ELF-1 (cell line): ENCODE data around the gene TESK2.
"Not testable (repeated sequence)": the region's sequence is repeated elsewhere in the genome, so short reads cannot be mapped to it uniquely, and the experiment has no call there.

ENCODE experiments used
- DNase-seq: peaks from one replicate; pipeline ENCODE4 v3.0.0-alpha.2; 2016; ENCODE audit warnings: low read depth, low spot score

The TESK2 gene

DNA sequence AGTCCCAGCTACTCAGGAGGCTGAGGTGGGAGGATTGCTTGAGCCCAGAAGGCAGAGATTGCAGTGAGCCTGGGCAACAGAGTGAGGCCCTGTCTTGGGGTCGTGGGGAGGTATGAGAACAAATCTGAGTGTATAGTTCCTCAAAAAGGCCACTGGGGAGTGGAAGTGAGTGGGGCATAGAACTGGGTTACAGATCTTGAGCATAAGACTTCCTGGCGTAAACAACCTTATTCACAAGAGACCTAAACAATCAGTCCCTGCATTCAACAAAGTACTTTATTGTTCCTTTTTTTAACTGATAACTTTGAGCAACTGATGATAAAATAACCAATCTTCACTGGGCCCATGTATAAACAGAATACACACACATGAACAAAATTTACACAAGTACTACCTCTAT, 78.1 kb downstream of the TESK2 start:
- DNase-seq: no peak

DNA sequence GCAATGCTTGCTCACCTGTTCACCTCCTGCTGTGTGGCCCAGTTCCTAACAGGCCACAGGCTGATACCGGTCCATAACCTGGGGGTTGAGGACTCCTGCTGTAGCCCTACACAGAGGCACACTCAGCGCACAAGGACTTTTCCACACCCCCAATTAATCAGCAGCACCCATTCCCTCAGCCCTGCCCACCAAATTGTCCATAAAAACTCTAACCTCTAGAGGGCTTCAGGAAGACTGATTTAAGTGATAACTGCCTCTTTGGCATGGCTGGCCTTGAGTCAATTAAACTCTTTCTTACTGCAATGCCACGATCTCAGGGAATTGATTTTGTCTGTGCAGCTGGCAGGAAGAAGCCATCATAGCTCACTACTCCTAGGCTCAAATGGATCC, 79.5 kb downstream of the TESK2 start:
- DNase-seq: no peak

DNA sequence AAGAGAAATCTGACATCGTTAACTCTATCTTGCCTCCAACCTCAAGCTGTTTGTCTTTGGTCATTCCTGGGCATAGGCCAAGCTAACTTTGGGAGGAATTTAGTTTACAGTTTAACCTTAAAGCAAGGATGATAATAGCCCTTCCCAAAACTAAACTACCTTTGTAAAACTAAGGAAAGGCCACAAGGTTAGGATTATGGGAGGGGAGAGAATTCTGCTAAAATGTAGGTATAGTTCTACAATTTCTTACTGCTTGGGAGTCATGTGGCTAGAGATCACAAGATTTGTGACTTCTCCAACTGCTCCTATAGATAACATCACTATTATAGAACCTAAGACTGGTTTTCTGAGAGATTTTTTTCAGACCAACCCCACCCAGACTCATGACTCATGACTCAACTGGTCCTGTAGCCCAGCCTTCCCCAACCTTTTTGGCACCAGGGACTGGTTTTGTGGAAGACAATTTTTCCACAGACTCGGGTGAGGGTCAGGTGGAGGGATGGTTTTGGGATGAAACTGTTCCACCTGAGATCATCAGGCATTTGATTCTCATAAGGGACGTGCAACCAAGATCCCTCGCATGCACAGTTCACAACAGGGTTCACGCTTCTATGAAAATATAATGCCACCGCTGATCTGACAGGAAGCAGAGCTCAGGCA, 80.0 kb downstream of the TESK2 start:
- no peak for DNase-seq

DNA sequence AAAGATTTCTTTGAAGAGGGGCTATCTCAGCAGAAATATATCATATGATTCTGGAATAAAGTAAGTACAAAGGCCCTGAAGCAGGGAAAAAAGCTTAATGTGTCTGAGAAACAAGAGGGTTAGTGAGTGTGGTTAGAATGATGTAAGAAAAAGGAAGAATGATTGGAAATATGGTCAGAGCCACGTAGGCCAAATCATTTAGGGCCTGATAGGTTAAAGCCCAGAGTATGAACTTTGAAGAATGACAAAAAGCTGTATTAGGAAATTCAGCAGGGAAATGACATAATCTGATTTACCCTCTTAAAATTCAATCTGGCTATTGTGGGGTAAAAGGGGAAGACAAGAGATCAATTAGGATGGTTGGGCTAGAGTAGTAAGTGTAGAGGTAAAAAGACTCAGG, 81.7 kb downstream of the TESK2 start:
- no peak for DNase-seq

DNA sequence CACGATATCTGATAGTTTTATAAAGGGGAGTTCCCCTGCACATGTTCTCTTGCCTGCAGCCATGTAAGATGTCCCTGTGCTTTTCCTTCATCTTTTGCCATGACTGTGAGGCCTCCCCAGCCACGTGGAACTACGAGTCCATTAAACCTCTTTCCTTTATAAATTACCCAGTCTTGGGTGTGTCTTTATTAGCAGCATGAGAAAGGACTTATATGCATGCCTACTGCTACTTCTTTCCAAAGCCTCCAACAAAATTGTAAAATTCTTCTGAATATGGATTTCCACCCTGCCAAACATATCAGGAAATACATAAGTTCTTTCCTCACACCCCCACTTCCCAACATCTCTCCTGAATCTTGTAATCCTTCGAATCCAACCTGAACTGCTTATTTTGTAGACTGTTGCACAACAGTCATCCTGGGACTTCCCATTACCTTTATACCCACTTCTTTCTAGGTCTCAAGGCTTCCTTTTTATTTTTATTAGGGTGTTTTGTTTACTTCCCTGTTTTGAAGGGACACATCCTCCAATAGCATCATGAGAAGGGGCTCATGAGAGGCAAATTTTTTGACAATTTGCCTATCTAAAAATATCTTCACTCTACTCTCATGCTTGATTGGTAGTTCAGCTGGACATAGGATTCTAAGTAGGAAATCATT, 83.2 kb downstream of the TESK2 start:
- no peak for DNase-seq

DNA sequence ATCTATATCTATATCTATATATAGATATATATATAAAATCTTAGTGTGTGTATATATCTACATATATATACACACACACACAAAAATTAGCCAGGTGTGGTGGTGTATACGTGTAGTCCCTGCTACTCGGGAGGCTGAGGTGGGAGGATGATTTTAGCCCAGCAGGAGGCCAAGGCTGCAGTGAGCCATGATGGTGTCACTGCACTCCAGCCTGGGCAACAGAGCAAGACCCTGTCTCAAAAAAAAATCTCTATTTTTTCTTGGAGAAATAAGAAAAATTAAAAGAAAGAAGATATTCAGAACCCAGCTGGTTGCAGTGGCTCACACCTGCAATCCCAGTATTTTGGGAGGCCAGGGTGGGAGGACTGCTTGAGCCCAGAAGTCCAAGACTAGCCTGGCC, 85.3 kb downstream of the TESK2 start:
- no peak for DNase-seq

DNA sequence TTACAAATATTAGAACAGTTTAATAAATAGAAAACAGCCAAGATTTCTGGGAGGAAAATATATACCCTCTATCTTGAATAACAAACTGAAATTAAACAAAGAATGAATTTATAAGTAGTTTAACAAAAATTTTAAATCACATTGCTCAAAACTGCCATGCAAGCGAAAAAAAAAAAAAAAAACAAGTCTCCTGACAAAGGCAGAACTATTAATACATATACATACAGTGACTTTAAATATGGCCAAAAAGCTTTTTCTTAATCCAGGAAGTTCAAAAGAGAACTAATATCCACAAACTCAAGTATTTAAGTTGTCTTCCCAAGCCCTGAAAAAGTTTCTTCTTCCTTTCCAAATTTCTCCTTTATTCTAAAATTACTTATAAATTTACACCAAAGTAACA, 87.2 kb downstream of the TESK2 start:
- no peak for DNase-seq

DNA sequence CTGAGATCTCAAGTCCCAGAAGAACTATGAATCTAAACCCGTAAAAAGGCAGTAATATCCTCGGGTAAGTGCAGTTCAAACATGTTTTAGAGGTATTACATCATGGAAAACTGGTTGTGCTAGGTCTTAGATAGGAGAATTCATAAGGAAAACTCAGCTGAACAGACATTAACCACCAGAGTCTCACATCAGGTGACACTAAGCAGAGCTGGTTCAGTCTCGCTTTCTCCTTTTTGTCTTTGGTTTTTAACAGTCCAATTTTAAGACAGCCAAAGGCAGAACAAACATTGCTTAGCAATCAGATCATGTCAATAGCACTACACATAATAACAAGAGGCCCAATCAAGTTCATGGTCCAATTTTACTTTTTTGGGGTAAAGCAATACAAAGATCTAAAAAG, 87.7 kb downstream of the TESK2 start:
- DNase-seq: no peak

DNA sequence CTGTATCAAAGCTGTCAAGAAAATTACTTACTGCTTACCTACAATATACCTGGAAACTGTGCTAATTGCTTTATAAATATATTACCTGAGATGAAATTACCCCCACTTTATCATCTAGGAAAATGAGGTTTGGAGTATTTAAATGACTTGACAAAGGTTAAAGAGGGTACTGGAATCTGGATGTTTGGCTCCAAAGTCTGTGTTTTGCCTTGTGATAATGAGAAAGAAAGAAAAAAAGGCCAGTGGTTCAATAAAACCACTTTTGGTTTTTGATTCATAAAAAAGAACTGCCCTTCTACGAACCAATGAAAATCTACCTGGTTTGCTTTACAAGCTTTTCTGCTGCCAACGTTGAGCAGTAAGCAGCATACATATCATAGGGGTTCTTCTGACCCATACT, 89.4 kb downstream of the TESK2 start:
- no peak for DNase-seq

DNA sequence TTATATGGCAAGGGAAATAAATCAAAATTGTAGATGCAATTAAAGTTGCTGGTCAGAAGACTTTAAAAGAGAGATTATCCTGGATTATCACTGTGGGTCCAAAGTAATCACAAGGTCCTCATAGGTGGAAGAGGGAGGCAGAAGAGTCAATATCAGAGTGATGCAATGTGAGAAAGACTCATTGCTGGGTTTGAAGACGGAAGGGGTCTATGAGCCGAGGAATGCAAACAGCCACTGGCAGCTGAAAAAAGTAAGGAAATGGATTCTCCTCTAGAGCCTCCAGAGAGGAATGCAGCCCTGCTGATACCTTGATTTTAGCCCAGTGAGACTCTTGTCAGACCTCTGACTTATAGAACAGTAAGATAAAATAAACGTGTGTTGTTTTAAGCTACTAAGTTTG, 90.9 kb downstream of the TESK2 start:
- DNase-seq: peak; percentile 39

DNA sequence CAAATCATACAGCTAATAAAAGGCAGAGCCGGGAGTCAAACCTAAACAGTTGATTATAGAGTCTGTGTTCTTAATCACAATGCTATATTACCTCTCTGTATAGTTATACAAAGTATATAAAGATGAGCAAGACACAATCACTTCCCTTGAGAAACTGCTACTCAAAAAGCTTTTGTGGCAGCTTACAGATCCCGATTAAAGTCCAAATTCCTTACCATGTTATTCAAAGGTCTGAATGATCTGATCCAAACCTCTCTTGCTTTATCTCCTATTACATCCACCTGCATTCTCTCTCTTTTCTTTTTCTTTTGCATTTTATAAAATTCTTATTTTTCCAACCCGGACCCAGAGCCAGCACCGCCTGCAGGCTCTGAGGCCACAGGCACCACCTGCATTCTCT, 93.7 kb downstream of the TESK2 start:
- DNase-seq: no peak

DNA sequence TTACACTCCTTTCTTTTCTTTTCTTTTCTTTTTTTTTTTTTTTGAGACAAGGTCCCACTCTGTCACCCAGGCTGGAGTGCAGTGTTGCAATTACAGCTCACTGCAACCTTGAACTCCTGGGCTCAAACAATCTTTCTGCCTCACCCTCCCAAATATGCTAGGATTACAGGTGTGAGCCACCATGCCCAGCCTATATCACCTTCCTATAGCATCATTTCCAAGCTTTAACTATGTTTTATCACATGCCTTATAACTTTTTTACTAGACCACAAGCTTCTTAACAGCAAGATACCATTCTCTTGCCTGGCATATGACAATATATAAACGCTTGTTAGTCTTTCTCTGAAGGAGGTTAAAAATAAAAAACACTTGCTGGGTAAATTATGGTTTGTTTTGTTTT, 95.4 kb downstream of the TESK2 start:
- no peak for DNase-seq

DNA sequence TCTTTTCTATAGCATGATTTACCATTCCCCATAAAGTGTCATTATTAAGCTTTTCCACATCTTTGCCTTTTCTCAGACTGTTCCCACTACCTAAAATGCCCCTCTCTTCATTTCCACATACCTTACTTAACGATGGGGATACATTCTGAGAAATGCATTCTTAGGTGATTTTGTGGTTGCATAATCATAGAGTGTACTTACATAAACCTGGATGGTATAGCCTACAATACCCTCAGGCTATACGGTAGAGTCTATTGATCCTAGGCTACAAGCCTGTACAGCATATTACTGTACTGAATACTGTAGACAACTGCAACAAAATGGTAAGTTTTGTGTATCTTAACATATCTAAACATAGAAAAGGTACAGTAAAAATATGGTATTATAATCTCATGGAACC, 95.9 kb downstream of the TESK2 start:
- no peak for DNase-seq

DNA sequence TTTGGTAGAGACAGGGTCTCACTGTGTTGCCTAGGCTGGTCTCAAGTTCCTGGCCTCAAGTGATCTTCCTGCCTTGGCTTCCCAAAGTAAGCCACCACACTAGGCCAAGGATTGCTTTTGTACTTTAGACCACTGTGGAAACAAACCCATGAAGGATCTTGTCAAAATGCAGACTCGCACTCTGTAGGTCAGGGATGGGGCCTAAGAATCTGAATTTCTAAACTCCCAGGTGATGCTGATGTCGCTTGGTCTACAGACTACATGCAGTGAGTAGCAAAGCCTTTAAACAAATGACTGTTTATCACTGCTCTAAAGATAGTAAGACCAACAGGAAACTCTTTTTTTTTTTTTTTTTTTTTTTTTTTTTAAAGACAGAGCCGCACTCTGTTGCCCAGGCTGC, 96.6 kb downstream of the TESK2 start:
- DNase-seq: no peak

DNA sequence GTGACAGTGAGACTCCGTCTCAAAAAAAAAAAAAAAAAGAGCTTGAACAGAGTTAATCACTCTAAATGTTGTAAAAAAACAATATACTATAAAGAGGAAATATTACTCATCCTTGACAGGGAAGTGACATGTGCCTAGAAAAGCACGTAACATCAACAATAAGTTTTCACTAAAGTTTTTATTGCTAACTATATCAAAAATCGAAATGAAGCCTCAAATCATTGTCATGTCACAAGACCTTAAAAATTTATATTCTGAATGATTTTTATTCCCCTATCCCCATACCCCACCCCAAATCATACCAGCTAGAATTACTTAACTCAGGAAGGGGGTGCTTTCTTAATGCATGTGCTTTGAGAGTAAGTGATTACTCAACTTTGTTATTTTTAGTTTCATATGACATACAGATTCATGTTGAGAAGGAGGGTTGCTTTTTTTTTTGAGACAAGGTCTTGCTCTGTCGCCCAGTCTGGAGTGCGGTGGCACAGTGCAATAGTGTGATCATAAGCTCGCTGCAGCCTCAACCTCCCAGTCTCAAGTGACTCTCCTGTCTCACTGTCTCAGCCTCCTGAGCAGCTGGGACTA, 97.2 kb downstream of the TESK2 start:
- no peak for DNase-seq

DNA sequence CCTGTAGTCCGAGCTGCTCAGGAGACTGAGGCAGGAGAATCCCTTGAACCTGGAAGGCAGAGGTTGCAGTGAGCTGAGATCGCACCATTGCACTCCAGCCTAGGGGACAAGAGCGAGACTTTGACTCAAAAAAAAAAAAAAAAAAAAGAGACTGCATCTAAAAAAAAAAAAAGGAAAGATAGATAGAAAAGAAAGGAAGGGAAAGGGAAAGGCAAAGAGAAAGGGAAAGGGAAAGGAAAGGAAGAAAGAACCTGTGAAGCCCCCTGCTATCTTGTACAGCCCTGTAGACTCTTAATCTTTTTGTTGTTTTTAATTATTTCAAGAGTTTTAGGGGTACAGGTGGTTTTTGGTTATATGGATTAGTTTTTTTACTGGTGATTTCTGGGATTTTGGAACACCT, 104.7 kb downstream of the TESK2 start:
- DNase-seq: no peak

DNA sequence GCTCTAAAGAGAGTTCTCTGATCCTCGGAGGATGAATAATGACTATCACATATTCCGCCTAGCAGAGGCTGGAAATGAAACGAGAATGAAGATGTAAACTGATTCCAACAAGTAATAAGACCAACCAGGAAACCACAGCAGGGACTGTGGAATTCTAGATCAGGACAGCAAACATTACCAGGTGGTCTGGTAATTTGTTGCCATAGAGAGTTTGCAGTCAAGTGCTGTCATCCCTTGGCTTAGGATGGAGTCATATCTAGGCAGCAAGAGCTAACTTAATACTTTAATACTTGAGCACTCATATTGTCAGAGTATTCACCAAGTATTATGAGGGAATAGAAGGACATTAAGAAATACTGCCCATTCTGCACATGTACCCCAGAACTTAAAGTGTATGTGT, 105.7 kb downstream of the TESK2 start:
- DNase-seq: no peak

DNA sequence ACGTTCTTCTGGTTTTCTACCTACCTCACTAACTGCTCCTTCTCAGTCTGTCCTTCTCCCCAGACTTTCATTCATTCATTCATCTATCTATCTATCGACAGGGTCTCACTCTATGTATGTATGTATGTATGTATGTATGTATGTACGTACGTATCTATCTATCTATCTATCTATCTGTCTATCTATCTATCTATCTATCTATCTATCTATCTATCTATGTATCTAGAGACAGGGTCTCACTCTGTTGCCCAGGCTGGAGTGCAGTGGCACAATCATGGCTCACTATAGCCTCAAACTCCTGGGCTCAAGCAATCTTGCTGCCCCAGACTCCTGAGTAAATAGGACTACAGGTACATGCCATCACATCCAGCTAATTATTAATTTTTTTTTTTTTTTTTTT, 106.8 kb downstream of the TESK2 start:
- DNase-seq: not testable (repeated sequence)

DNA sequence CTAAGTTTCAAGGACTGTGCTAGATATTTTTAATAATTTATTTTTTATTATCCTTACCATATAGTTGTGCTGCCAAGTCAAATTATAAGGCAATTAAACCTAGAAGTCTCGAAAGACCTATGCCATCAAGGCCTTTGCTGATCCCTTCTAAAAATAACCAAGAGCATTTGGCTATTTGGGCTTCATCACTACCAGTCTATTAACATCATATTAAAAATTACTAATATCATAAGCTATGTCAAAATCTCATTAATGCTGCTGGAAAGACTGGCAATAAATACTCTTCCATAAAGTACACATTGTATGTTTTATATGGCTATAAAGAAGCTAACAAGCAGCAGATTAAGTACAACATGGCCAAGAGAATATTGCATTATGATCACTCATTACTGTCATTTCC, 107.8 kb downstream of the TESK2 start:
- no peak for DNase-seq

DNA sequence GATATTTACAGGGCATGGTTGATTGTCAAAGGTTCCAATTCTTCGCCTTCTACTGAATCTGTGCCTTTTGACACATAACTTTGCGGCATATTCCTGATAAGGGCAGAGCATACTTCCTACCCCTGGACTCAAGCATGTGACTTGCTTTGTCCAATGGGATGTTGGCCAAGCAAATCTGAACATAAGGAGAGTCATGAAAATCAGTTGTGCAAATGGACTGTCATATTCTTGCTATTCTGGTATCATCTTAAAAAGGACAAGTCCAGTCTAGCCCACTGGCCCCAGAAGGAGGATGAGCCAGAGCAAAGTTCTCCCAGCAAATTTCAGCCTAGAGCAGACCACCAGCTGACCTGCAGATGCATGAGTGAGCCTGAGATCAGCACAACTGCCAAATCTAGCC, 109.7 kb downstream of the TESK2 start:
- no peak for DNase-seq

DNA sequence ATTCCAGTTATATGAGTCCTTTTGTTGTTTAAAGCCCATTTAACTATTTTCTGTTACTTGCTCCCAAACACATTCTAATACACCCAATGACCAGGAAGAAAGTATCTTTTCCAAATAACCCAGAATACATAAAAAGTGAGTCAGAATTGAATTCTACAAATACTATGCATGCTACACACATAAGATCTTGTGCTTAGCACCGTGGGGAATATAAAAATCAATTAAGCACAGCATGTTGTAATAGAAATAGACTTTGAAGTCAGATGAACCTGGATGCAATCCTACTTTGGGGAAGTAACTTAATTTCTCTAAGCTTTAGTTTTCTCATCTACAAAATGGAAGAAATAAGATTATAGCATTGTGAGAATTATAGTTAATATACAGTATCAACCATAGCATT, 110.2 kb downstream of the TESK2 start:
- DNase-seq: no peak

DNA sequence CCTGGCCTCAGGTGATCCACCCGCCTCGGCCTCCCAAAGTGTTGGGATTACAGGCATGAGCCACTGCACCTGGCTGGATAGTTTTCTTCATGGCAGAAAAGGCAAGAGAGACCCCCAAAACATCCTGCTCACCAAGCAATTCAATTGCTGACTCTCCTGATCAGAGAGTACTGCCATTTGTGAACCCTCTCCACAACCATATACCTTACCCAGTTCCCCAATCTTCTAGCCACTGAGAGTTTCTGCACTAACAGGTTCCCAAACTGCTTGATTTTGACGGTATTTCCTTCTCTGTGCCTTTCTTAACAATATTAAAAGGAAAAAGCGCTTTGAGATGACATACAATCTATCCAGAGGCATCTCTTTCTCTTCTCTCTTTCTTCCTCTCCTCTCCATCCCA, 110.8 kb downstream of the TESK2 start:
- DNase-seq: no peak

DNA sequence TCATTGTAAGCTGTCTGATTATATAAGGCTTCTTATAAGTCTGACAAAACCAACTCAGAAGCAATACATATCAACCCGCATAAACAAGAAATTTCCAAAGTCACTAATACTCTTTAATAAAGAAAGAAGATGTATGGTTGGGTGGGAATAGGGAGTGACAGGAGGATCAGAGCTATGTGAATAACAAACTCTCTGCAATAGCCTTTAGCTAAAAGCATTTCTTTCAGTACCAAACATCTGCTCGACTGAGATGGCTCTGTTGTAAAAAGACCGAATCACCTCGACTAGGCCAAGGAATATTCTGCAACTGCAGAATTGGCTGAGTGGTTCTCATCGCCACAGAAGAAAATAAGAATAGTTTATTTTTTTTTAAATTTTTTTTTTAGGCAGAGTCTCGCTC, 111.4 kb downstream of the TESK2 start:
- no peak for DNase-seq

DNA sequence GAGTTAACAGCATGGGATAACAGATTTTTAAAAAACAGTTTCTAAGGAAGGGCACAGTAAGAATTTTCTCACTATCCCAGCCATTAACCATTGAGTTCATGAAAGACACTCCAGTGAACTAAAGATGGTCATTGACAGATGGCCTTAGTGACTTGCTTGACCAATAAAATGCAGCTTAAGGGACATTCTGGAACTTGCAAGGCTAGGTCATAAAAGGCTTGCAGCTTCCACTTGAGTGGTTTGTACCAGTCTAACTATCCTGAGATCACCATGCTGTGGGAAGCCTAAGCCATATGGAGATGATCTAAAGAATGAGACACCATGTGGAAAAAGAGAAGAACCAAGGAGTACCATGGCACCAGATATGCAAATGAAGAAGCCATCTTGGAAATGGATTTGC, 112.8 kb downstream of the TESK2 start:
- DNase-seq: no peak
